WTC11 (cell line): Measurements from ENCODE around the gene CRYBG3. TPM values are rescaled to one million over a fixed set of nuclear protein-coding genes. Genes with fewer than 3 reads are reported as not detected.

Experiments
- ATAC-seq: fragments of 200-7000 bp; cut with Tn5 transposase; 2 replicates; pipeline ENCODE4 v1.10.0; 2021; ENCODE audit warnings: mild to moderate bottlenecking, moderate library complexity
- CTCF ChIA-PET: fragments of 300-600 bp; sonication (Branson Sonifier 250); formaldehyde crosslinking; loops from one replicate; lab custom pipeline; 2021; ENCODE audit warnings: antibody characterized with exemption; lab: Charles Lee
- POLR2A ChIA-PET: fragments of 350-600 bp; sonication (Branson Sonifier 250); formaldehyde crosslinking; loops from one replicate; lab custom pipeline; 2021; ENCODE audit warnings: antibody characterized with exemption; lab: Charles Lee
- DNase-seq: peaks from one replicate; pipeline ENCODE4 v3.0.0; 2021; ENCODE audit warnings: low spot score
- H3K27ac Mint-ChIP-seq: 2 replicates; pipeline ENCODE4 v1.8.0; 2021; ENCODE audit warnings: mixed read lengths
- H3K27me3 Mint-ChIP-seq: 2 replicates; pipeline ENCODE4 v1.8.0; 2021; ENCODE audit warnings: low read depth, mild to moderate bottlenecking, moderate library complexity, mixed read lengths
- H3K36me3 Mint-ChIP-seq: 2 replicates; pipeline ENCODE4 v1.8.0; 2021; ENCODE audit warnings: mixed read lengths
- H3K4me1 Mint-ChIP-seq: 2 replicates; pipeline ENCODE4 v1.8.0; 2022; ENCODE audit warnings: mixed read lengths
- H3K4me3 Mint-ChIP-seq: 2 replicates; pipeline ENCODE4 v1.8.0; 2021; ENCODE audit warnings: mild to moderate bottlenecking, moderate library complexity, mixed read lengths
- H3K9me3 Mint-ChIP-seq: 2 replicates; pipeline ENCODE4 v1.8.0; 2021; ENCODE audit warnings: mixed read lengths
- CDX4 ChIP-seq: fragments of 250-450 bp; sonication (Bioruptor Pico); IDR thresholded peaks from 2 replicates; pipeline ENCODE4 v1.9.0; 2021; ENCODE audit warnings: moderate library complexity, mild to moderate bottlenecking, inconsistent platforms, borderline replicate concordance
- CREB1 ChIP-seq: sonication (generic); formaldehyde crosslinking; IDR thresholded peaks from 2 replicates; pipeline ENCODE4 v1.8.0; 2023; ENCODE audit warnings: mild to moderate bottlenecking, missing genetic modification reagents
- E2F1 ChIP-seq: sonication (generic); formaldehyde crosslinking; IDR thresholded peaks from 2 replicates; pipeline ENCODE4 v1.8.0; 2022; ENCODE audit warnings: mild to moderate bottlenecking, missing genetic modification reagents
- EMX1 ChIP-seq: fragments of 250-450 bp; sonication (Bioruptor Pico); IDR thresholded peaks from 2 replicates; pipeline ENCODE4 v1.8.0; 2021; ENCODE audit warnings: mild to moderate bottlenecking
- FOXJ3 ChIP-seq: sonication (generic); formaldehyde crosslinking; IDR thresholded peaks from 2 replicates; pipeline ENCODE4 v1.9.0; 2021; ENCODE audit warnings: missing genetic modification reagents, mild to moderate bottlenecking, borderline replicate concordance
- FOXP4 ChIP-seq: sonication (generic); formaldehyde crosslinking; IDR thresholded peaks from 2 replicates; pipeline ENCODE4 v1.8.0; 2022; ENCODE audit warnings: mild to moderate bottlenecking, missing genetic modification reagents
- GRHL2 ChIP-seq: fragments of 250-450 bp; sonication (Bioruptor Pico); IDR thresholded peaks from 2 replicates; pipeline ENCODE4 v1.8.0; 2022; ENCODE audit warnings: mild to moderate bottlenecking, moderate library complexity; ENCODE audit not compliant: insufficient replicate concordance, severe bottlenecking
- HMGA2 ChIP-seq: fragments of 250-450 bp; sonication (Bioruptor Pico); IDR thresholded peaks from 2 replicates; pipeline ENCODE4 v1.4.0; 2021; ENCODE audit warnings: mild to moderate bottlenecking, moderate library complexity
- IRF2 ChIP-seq: sonication (generic); formaldehyde crosslinking; IDR thresholded peaks from 2 replicates; pipeline ENCODE4 v1.8.0; 2022; ENCODE audit warnings: low read depth, missing genetic modification reagents, borderline replicate concordance
- KAT7 ChIP-seq: sonication (generic); formaldehyde crosslinking; IDR thresholded peaks from 2 replicates; pipeline ENCODE4 v1.8.1; 2023; ENCODE audit warnings: missing genetic modification reagents, mild to moderate bottlenecking, borderline replicate concordance
- MLX ChIP-seq: sonication (generic); formaldehyde crosslinking; IDR thresholded peaks from 2 replicates; pipeline ENCODE4 v1.8.1; 2023; ENCODE audit warnings: mild to moderate bottlenecking, missing genetic modification reagents, moderate library complexity
- NR1H2 ChIP-seq: sonication (generic); formaldehyde crosslinking; IDR thresholded peaks from 2 replicates; pipeline ENCODE4 v1.9.0; 2021; ENCODE audit warnings: mild to moderate bottlenecking, moderate library complexity, missing genetic modification reagents
- PRRX2 ChIP-seq: fragments of 250-450 bp; sonication (Bioruptor Pico); IDR thresholded peaks from 2 replicates; pipeline ENCODE4 v1.8.0; 2021; ENCODE audit warnings: mild to moderate bottlenecking
- TEAD4 ChIP-seq: sonication (generic); formaldehyde crosslinking; IDR thresholded peaks from 2 replicates; pipeline ENCODE4 v1.8.0; 2022; ENCODE audit warnings: mild to moderate bottlenecking, missing genetic modification reagents
- ZBTB21 ChIP-seq: sonication (generic); formaldehyde crosslinking; IDR thresholded peaks from 2 replicates; pipeline ENCODE4 v1.8.1; 2023; ENCODE audit warnings: mild to moderate bottlenecking, missing genetic modification reagents, borderline replicate concordance
- ZMAT4 ChIP-seq: fragments of 250-450 bp; sonication (Bioruptor Pico); IDR thresholded peaks from 2 replicates; pipeline ENCODE4 v1.9.0; 2021; ENCODE audit warnings: mild to moderate bottlenecking
- ZNF416 ChIP-seq: fragments of 250-450 bp; sonication (Bioruptor Pico); IDR thresholded peaks from 2 replicates; pipeline ENCODE4 v1.9.0; 2021; ENCODE audit warnings: mild to moderate bottlenecking, inconsistent platforms
- total RNA-seq: library from RNA; stranded (reverse); gene quantifications from 3 replicates; pipeline ENCODE4 v1.2.3, GENCODE V29; 2021
- TF ChIP-seq, protein P1 (sequence below): sonication (generic); formaldehyde crosslinking; IDR thresholded peaks from 2 replicates; pipeline ENCODE4 v1.8.0; 2022; ENCODE audit warnings: mild to moderate bottlenecking, missing genetic modification reagents
- TF ChIP-seq, protein P2 (sequence below): fragments of 250-450 bp; sonication (Bioruptor Pico); IDR thresholded peaks from 2 replicates; pipeline ENCODE4 v1.8.0; 2021; ENCODE audit warnings: mild to moderate bottlenecking
- TF ChIP-seq, protein P3 (sequence below): sonication (generic); formaldehyde crosslinking; IDR thresholded peaks from 2 replicates; pipeline ENCODE4 v1.8.0; 2022; ENCODE audit warnings: missing genetic modification reagents

Gene CRYBG3
- total RNA-seq, 1 experiment from 2014 or later: 13.6 TPM

GRCh38 chr3:97835761-97836160, 13.9 kb downstream of the CRYBG3 start:
- H3K4me3 Mint-ChIP-seq: no peak overlapping the region
- DNase-seq: no peak
- H3K4me1 Mint-ChIP-seq: peaks cover 19% of the 10 kb centered on the region
- no peak overlapping the region for H3K27ac Mint-ChIP-seq
- ATAC-seq: no peak
- peaks cover 11% of the 10 kb centered on the region for H3K36me3 Mint-ChIP-seq
- no peaks in the 10 kb centered on the region for H3K27me3 Mint-ChIP-seq
- peaks cover 10% of the 10 kb centered on the region for H3K9me3 Mint-ChIP-seq
- TF ChIP-seq PRRX2 (no peak), CREB1 (CRISPR knock-in tag) (no peak), KAT7 (CRISPR knock-in tag) (no peak), ZMAT4 (CRISPR knock-in tag) (no peak), IRF2 (CRISPR knock-in tag) (no peak), ZNF416 (CRISPR knock-in tag) (no peak), FOXP4 (CRISPR knock-in tag) (no peak), CDX4 (CRISPR knock-in tag) (no peak), E2F1 (CRISPR knock-in tag) (no peak), NR1H2 (CRISPR knock-in tag) (no peak), TEAD4 (no peak), MLX (CRISPR knock-in tag) (no peak), FOXJ3 (CRISPR knock-in tag) (no peak), EMX1 (CRISPR knock-in tag) (no peak), GRHL2 (CRISPR knock-in tag) (no peak), ZBTB21 (no peak), HMGA2 (CRISPR knock-in tag) (no peak)
- TF ChIP-seq, protein P1, sequence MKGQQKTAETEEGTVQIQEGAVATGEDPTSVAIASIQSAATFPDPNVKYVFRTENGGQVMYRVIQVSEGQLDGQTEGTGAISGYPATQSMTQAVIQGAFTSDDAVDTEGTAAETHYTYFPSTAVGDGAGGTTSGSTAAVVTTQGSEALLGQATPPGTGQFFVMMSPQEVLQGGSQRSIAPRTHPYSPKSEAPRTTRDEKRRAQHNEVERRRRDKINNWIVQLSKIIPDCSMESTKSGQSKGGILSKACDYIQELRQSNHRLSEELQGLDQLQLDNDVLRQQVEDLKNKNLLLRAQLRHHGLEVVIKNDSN: no peak
- TF ChIP-seq, protein P2, sequence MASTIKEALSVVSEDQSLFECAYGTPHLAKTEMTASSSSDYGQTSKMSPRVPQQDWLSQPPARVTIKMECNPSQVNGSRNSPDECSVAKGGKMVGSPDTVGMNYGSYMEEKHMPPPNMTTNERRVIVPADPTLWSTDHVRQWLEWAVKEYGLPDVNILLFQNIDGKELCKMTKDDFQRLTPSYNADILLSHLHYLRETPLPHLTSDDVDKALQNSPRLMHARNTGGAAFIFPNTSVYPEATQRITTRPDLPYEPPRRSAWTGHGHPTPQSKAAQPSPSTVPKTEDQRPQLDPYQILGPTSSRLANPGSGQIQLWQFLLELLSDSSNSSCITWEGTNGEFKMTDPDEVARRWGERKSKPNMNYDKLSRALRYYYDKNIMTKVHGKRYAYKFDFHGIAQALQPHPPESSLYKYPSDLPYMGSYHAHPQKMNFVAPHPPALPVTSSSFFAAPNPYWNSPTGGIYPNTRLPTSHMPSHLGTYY (CRISPR knock-in tag): no peak
- TF ChIP-seq, protein P3, sequence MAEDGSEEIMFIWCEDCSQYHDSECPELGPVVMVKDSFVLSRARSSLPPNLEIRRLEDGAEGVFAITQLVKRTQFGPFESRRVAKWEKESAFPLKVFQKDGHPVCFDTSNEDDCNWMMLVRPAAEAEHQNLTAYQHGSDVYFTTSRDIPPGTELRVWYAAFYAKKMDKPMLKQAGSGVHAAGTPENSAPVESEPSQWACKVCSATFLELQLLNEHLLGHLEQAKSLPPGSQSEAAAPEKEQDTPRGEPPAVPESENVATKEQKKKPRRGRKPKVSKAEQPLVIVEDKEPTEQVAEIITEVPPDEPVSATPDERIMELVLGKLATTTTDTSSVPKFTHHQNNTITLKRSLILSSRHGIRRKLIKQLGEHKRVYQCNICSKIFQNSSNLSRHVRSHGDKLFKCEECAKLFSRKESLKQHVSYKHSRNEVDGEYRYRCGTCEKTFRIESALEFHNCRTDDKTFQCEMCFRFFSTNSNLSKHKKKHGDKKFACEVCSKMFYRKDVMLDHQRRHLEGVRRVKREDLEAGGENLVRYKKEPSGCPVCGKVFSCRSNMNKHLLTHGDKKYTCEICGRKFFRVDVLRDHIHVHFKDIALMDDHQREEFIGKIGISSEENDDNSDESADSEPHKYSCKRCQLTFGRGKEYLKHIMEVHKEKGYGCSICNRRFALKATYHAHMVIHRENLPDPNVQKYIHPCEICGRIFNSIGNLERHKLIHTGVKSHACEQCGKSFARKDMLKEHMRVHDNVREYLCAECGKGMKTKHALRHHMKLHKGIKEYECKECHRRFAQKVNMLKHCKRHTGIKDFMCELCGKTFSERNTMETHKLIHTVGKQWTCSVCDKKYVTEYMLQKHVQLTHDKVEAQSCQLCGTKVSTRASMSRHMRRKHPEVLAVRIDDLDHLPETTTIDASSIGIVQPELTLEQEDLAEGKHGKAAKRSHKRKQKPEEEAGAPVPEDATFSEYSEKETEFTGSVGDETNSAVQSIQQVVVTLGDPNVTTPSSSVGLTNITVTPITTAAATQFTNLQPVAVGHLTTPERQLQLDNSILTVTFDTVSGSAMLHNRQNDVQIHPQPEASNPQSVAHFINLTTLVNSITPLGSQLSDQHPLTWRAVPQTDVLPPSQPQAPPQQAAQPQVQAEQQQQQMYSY (CRISPR knock-in tag): no peak
- ChIA-PET POLR2A (no interaction called here), CTCF (interaction anchor here (0.6 kb wide), 1 partner anchor 622 kb away, joined by 3 read pairs; no protein-coding TSS in a partner anchor)
